GM21423 (cell line): Measurements from ENCODE around the gene PXK.

Source experiments
- ATAC-seq: cut with Tn5 transposase; IDR thresholded peaks from one replicate; pipeline ENCODE4 v1.9.1; 2021; ENCODE audit warnings: mild to moderate bottlenecking, moderate library complexity; ENCODE audit not compliant: unreplicated experiment

The PXK gene

GRCh38 chr3:58463181-58463941, 130.7 kb downstream of the PXK start:
- ATAC-seq, result peak; percentile 92

GRCh38 chr3:58463942-58464271, 131.2 kb downstream of the PXK start:
- ATAC-seq, result no peak

GRCh38 chr3:58464866-58465265, 132.2 kb downstream of the PXK start:
- ATAC-seq, result no peak

GRCh38 chr3:58466899-58467563, 134.3 kb downstream of the PXK start:
- no peak for ATAC-seq

- no peak for ATAC-seq
These were observed 136.4 kb downstream of the PXK start for GRCh38 chr3:58469096-58469495.

- ATAC-seq, result no peak
These were observed 137.8 kb downstream of the PXK start for GRCh38 chr3:58470363-58471024.

- ATAC-seq, result peak; percentile 47
These were observed 138.6 kb downstream of the PXK start for GRCh38 chr3:58471025-58471887.

- ATAC-seq, result no peak
These were observed 140.6 kb downstream of the PXK start for GRCh38 chr3:58473275-58473674.

- ATAC-seq, result no peak
These were observed 141.7 kb downstream of the PXK start for GRCh38 chr3:58474348-58474911.

GRCh38 chr3:58474967-58475578, 142.4 kb downstream of the PXK start:
- ATAC-seq, result no peak
